NCI-H748 (cell line): Measurements from ENCODE around the gene ZNF474.

ENCODE experiments used
- DNase-seq: peaks from one replicate; lab custom pipeline; 2025; ENCODE audit not compliant: unreplicated experiment; lab: John Stamatoyannopoulos, UW

The ZNF474 gene

DNA sequence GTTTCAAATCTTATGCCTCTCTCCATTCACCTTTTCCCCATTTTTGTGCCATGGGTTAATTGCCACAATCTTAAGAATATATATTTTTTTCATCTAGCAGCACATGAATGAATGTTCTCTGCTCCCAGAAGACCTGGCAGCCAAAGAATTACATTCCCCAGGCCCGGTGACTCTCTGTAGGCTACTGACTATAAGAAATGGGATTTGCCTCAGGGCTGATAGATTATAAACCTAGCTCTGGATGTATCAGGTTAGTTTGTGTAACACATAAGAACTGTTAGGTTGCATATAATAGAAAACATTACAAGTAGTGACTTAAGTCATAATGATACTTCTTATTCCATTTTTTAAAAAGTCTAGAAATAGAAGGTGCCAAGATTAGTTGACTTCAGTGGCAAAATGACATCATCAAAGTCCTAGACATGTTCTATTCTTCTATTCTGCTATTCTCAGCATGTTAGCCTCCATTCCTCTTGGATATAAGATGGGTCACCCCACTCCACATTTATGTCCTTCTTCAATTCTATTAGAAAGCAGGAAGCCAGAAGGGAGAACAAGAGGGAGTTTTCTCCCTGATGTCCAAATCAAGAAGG, 10.9 kb upstream of the ZNF474 start:
- no peak for DNase-seq

DNA sequence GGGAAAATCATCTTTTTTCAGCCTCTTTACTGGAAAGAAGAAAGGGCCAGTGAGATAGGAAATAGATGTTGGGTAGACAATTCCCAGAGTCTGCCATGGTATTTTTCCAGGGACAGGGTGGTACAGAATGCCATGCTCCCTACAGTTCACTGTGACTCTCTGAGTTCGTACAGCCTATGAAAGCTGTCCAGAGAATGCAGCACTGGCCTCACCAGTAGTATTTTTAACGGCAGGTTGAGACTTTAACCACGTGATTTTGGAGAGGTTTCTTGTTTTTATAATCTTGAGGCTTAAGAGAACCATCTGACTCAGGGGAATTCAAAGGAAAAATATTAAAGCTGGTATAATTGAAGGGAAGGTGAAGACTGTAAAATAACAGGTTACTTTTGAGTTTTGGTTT, 10.1 kb upstream of the ZNF474 start:
- DNase-seq: no peak

GRCh38 chr5:122120493-122120892, 8.9 kb upstream of the ZNF474 start:
- no peak for DNase-seq

DNA sequence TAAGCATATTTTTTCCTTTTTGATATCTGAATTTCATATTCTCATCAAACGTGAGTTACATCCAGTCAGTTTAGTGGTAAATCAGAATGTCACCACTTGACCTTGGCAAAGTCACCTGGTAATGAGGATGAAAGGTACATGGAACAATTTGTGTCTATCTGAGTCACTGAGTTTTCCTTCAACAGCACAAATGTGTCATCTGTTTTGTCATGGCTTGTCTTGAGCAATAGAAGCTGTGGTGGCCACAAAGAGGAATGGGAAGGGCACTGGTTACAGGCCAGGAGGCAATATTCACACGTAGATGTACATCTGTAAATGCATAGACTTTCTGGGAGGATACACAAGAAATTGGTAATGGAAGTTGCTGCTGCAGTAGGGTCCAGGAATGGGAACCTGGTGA, 8.4 kb upstream of the ZNF474 start:
- no peak for DNase-seq

GRCh38 chr5:122121479-122122465, 7.6 kb upstream of the ZNF474 start:
- no peak for DNase-seq

- no peak for DNase-seq
Observed at GRCh38 chr5:122124766-122125165, 4.6 kb upstream of the ZNF474 start.

DNA sequence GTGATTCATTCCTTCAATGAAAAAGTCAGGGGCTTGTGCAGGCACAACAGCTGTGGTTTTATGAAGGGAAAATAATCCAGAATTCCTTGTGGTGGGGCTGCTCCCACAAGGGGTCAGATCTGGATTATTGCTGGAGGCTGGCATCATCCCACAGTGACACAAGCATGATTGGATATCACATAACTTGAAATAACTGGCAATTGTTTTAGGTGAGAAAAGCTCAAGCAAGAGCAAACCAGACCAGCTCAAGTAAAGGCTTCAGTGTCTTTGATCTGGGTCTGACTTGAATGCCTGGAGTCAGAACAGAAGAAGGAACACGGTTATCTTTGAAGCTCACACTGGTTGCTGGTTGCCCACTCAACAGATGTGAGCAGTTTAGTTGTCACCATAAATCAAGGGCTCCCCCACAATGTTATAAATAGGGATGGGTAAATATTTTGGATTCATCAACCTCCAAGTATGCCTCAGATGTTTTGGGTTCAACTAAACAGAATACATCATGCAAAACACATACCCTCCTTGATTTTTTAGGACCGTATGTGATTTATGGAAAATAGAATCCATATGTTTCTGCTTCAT, 3.1 kb upstream of the ZNF474 start:
- no peak for DNase-seq

GRCh38 chr5:122126756-122127321, 2.5 kb upstream of the ZNF474 start:
- DNase-seq: no peak

- no peak for DNase-seq
Observed at GRCh38 chr5:122130152-122130551, 806 bp downstream of the ZNF474 start.

- no peak for DNase-seq
Observed at GRCh38 chr5:122137702-122138101, 8.4 kb downstream of the ZNF474 start.

DNA sequence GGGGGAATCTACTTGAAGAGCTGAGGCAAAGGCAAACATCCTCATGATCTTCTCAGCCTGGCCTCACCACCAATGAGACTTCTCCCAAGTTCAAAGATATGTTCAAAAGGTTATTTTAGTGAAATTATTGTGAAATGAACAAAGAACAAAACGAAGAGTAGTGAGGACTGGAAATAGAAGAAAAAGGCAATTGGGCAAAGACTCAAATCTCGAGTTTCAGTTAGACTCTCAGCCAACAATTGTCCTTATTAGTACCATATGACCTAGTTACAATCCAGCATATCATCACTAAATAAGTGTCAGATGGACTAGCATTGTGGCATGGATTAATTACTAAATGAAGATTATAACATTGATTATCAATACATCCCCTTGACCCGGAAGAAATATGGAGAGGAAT, 9.0 kb downstream of the ZNF474 start:
- DNase-seq: no peak

- no peak for DNase-seq
Observed at GRCh38 chr5:122140900-122141299, 11.6 kb downstream of the ZNF474 start.

DNA sequence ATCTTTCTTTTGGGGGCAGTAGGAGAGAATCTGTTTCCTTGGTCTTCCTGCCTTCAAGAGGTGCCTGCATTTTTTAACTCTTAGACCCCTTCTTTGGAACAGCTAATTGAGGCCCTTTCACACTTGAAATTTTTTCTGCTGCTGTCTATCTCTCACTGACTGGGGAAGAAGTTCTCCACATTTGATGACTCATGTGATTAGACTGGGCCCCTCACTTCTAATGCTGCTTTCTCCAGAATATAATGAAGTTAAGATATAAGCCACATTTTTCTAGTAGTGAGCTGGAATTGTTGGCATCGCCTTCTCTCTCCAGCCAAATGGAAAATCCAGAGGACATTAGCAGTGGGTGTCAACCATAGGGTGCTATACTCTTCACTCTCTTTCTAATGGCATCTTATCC, 12.4 kb downstream of the ZNF474 start:
- DNase-seq: no peak

- no peak for DNase-seq
Observed at GRCh38 chr5:122142480-122143164, 13.3 kb downstream of the ZNF474 start.

GRCh38 chr5:122144236-122144635, 14.9 kb downstream of the ZNF474 start:
- DNase-seq: no peak

DNA sequence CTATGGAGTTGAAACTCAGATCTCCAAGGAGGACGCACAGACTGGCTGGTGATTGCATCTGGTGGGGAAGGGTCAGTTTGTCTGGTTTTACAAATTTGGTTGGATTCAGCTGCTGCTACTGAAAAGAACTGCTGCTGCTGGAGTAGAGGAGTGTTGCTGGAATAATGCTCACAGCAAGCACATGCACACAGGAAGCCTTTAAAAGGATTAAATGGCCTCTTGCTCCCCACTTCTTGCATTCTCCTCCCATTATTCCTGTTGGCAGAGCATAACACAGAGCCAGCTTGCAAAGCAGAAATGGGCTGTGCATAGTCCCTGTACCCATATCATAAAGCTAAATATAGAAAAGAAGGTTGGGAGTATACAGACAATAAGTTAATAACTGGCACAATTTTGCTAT, 16.6 kb downstream of the ZNF474 start:
- DNase-seq: no peak

DNA sequence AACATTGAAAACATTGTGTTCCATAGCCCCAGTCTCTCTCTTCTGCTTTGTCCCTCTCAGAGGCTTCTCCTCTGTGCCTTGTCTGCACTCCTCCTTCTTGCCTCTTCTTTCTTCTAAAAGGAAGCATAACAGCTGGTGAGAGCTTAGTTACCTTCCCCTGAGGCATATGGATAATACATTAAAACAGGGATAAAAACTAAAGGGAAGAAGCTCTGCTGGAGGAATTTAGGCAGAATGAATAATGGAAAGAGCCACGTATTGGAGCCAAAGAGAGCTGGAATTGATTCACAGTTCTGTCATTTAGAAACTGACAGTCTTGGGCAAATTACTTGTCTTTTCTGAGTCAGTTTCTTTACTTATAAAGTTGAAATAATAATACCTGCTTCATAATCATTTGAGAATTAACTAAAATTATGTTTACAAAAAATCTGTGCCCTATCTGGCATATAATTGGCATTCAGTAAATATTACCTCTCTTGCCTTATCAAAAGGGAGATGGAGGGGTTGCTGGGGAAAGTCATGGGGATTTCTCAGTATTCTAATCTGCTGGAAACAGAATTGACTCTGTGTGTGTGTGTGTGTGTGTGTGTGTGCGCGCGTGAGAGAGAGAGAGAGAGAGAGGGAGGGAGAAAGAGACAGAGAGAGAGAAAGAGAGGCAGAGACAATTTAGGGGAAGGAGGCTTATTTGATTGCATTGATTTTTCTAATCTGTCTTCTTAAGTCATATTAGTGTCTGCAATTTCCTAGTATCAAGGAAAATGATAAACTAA, 20.2 kb downstream of the ZNF474 start:
- DNase-seq: no peak

- no peak for DNase-seq
Observed at GRCh38 chr5:122150215-122150614, 20.9 kb downstream of the ZNF474 start.

DNA sequence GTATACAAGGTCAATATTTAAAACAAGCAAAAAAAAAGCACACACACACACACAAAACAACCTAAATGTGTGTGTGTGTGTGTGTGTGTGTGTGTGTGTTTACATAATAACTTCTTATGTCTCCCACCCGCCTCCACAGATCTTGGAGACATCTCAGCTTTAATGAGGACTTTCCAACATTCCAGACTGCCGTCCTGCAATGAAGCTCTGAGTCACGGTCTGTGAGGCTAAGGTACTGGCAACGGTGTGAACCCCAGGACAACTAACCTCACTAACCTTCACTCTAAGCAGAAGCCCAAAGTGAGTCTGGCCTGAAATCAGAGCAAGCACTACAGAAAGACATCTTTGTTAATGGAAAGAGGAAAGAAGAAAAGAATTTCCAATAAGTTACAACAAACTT, 22.3 kb downstream of the ZNF474 start:
- no peak for DNase-seq

DNA sequence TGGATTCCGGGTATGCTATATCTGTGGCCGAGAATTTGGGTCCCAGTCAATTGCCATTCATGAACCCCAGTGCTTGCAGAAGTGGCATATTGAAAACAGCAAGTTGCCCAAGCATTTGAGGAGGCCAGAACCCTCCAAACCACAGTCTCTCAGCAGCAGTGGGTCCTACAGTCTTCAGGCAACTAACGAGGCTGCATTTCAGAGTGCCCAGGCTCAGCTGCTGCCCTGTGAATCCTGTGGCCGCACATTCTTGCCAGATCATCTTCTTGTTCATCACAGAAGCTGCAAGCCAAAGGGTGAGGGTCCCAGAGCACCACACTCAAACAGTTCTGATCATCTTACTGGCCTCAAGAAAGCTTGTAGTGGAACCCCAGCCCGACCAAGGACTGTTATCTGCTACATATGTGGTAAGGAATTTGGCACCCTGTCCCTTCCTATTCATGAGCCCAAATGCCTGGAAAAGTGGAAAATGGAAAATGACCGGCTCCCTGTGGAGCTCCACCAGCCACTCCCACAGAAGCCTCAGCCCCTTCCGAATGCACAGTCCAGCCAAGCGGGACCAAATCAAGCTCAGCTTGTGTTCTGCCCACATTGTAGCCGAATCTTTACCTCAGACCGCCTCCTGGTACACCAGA, 23.0 kb downstream of the ZNF474 start:
- DNase-seq: no peak
